K562 (cell line): ENCODE results near the gene RBMS3. TPM values are rescaled to one million over a fixed set of nuclear protein-coding genes. Genes with fewer than 3 reads are reported as not detected.

ENCODE experiments used
- ATAC-seq: fragments of 200-7000 bp; cut with Tn5 transposase; 3 replicates; pipeline ENCODE4 v1.9.1; 2020; ENCODE audit warnings: moderate library complexity
- BruUV-seq: library from RNA; stranded (reverse); fragments of 400-500 nt; replicated peaks from 2 replicates; lab custom pipeline; 2021; lab: Mats Ljungman, UMichigan
- CTCF ChIA-PET: fragments of 300-600 bp; formaldehyde crosslinking; extraction: SDS; loops from one replicate; lab custom pipeline; 2021; ENCODE audit warnings: low intra/inter-chr PET ratio; lab: Yijun Ruan, JAX
- POLR2A ChIA-PET: fragments of 300-600, 350-650 bp; sonication (Branson Sonifier 250); formaldehyde crosslinking; extraction: SDS; loops from one replicate; lab custom pipeline; 2021; ENCODE audit warnings: antibody characterized with exemption, inconsistent platforms; lab: Yijun Ruan, JAX
- DNase-seq, 4 experiments: peaks; one replicate each; pipeline versions ENCODE4 v3.0.0 to v3.0.0-alpha.2; 2011 to 2018; ENCODE audit warnings: low spot score in 3 of 4, mixed read lengths in 3 of 4; ENCODE audit errors: extremely low read depth in 1 of 4
- FAIRE-seq: peaks from 2 replicates; lab custom pipeline; 2011; peaks lifted over from hg19 to GRCh38; lab: Jason Lieb, UNC
- H2AFZ ChIP-seq: 2 replicates; pipeline ENCODE4 v1.6.0; 2011; ENCODE audit warnings: low read depth, low read length, control low read depth, inconsistent platforms
- H3K27ac ChIP-seq: fragments of 200-600 bp; 3 replicates; pipeline ENCODE4 v1.8.0; 2011; ENCODE audit warnings: low read depth, mild to moderate bottlenecking, control low read depth, inconsistent platforms, low read length, moderate library complexity, mixed read lengths; ENCODE audit errors: extremely low read depth
- H3K27me3 ChIP-seq, 2 experiments: fragments of 300-600 bp in 1 of 2; 2 replicates in 1 of 2; 3 replicates in 1 of 2; pipeline versions ENCODE4 v1.6.0 to v1.8.0; 2011; ENCODE audit warnings: inconsistent platforms in 2 of 2, low read length in 2 of 2, mild to moderate bottlenecking in 1 of 2, mixed read lengths in 1 of 2, moderate library complexity in 1 of 2; ENCODE audit not compliant: control insufficient read depth in 2 of 2, insufficient read depth in 2 of 2
- H3K36me3 ChIP-seq: fragments of 300-600 bp; 3 replicates; pipeline ENCODE4 v1.8.0; 2011; ENCODE audit warnings: mild to moderate bottlenecking, low read length, inconsistent platforms; ENCODE audit not compliant: control insufficient read depth, insufficient read depth
- H3K4me1 ChIP-seq, 2 experiments: fragments of 200-600 bp in 1 of 2; replicated peaks in 1 of 2; 2 replicates in 1 of 2; 3 replicates in 1 of 2; pipeline versions ENCODE4 v1.5.1 to v1.8.0; 2011; ENCODE audit warnings: inconsistent platforms in 2 of 2, low read length in 2 of 2, mild to moderate bottlenecking in 1 of 2, mixed read lengths in 1 of 2, moderate library complexity in 1 of 2; ENCODE audit not compliant: control insufficient read depth in 2 of 2, insufficient read depth in 2 of 2
- H3K4me2 ChIP-seq: 2 replicates; pipeline ENCODE4 v1.6.1; 2011; ENCODE audit warnings: low read length, control low read depth, inconsistent platforms, mixed read lengths; ENCODE audit not compliant: insufficient read depth
- H3K4me3 ChIP-seq: fragments of 200-600 bp; sonication (generic), shearing (Covaris generic); 2 replicates; pipeline ENCODE4 v1.5.1; 2016; ENCODE audit warnings: control low read depth, inconsistent platforms
- H3K79me2 ChIP-seq: fragments of 200-600 bp; 3 replicates; pipeline ENCODE4 v1.8.0; 2011; ENCODE audit warnings: low read length, inconsistent platforms; ENCODE audit not compliant: control insufficient read depth, insufficient read depth
- H3K9ac ChIP-seq, 2 experiments: 2 replicates each; pipeline versions ENCODE4 v1.6.0 to v1.6.1; 2011; ENCODE audit warnings: low read depth in 2 of 2, low read length in 2 of 2, control low read depth in 1 of 2, inconsistent platforms in 1 of 2, mild to moderate bottlenecking in 1 of 2, mixed read lengths in 1 of 2; ENCODE audit not compliant: insufficient read depth in 1 of 2
- H3K9me1 ChIP-seq: one replicate; pipeline ENCODE4 v1.6.0; 2011; ENCODE audit warnings: inconsistent platforms, mild to moderate bottlenecking, low read length, moderate library complexity; ENCODE audit not compliant: control insufficient read depth, insufficient read depth
- H3K9me3 ChIP-seq: replicated peaks from 2 replicates; pipeline ENCODE4 v1.5.1; 2011; ENCODE audit warnings: low read depth, low read length, inconsistent platforms; ENCODE audit not compliant: control insufficient read depth, insufficient read depth
- H4K20me1 ChIP-seq: replicated peaks from 2 replicates; pipeline ENCODE4 v1.6.1; 2011; ENCODE audit warnings: low read length, inconsistent platforms, mixed read lengths; ENCODE audit not compliant: control insufficient read depth, insufficient read depth
- ADNP ChIP-seq: fragments of 200-800 bp; sonication (Bioruptor generic); IDR thresholded peaks from 2 replicates; pipeline ENCODE4 v1.6.1; 2016; ENCODE audit warnings: missing genetic modification characterization, missing compliant biosample characterization
- ATF7 ChIP-seq: fragments of 450-650 bp; IDR thresholded peaks from 2 replicates; pipeline ENCODE4 v1.7.1; 2014; ENCODE audit warnings: mild to moderate bottlenecking, moderate library complexity
- CAMTA2 ChIP-seq: fragments of 250-450 bp; sonication (Bioruptor Pico); conservative IDR thresholded peaks from 2 replicates; pipeline ENCODE4 v1.5.1; 2022
- E2F4 ChIP-seq: sonication (generic); formaldehyde crosslinking; IDR thresholded peaks from 2 replicates; pipeline ENCODE4 v1.8.0; 2022; ENCODE audit warnings: mild to moderate bottlenecking, low read depth, missing genetic modification reagents
- ETV1 ChIP-seq: fragments of 450-650 bp; conservative IDR thresholded peaks from 2 replicates; pipeline ENCODE4 v1.6.1; 2016; ENCODE audit warnings: missing genetic modification characterization, control low read depth, low read depth, missing compliant biosample characterization
- KDM2B ChIP-seq: fragments of 250-450 bp; sonication (Bioruptor Pico); IDR thresholded peaks from 2 replicates; pipeline ENCODE4 v1.8.0; 2021; ENCODE audit warnings: mild to moderate bottlenecking, moderate library complexity
- KLF16 ChIP-seq: IDR thresholded peaks from 2 replicates; pipeline ENCODE4 v1.6.1; 2016; ENCODE audit warnings: antibody characterized with exemption
- NFXL1 ChIP-seq: fragments of 450-650 bp; formaldehyde crosslinking; IDR thresholded peaks from 2 replicates; pipeline ENCODE4 v1.4.0; 2021; ENCODE audit warnings: mild to moderate bottlenecking
- OTX1 ChIP-seq: fragments of 450-650 bp; formaldehyde crosslinking; IDR thresholded peaks from 2 replicates; pipeline ENCODE4 v1.4.0; 2022; ENCODE audit warnings: mild to moderate bottlenecking
- PTRF ChIP-seq: fragments of 450-650 bp; IDR thresholded peaks from 2 replicates; pipeline ENCODE4 v1.6.1; 2016; ENCODE audit warnings: mild to moderate bottlenecking, missing genetic modification characterization, missing compliant biosample characterization
- SFPQ ChIP-seq: fragments of 200-400 bp; formaldehyde crosslinking; IDR thresholded peaks from 2 replicates; pipeline ENCODE4 v1.6.1; 2017; ENCODE audit warnings: mild to moderate bottlenecking, low read depth, low read length, moderate library complexity
- TAL1 ChIP-seq: fragments of 450-650 bp; IDR thresholded peaks from 2 replicates; pipeline ENCODE4 v1.6.1; 2016; ENCODE audit warnings: mild to moderate bottlenecking
- ZBTB2 ChIP-seq: fragments of 450-650 bp; IDR thresholded peaks from 2 replicates; pipeline ENCODE4 v1.6.1; 2016; ENCODE audit warnings: antibody characterized with exemption
- ZHX1 ChIP-seq: fragments of 150-350 bp; conservative IDR thresholded peaks from 2 replicates; pipeline ENCODE4 v1.6.1; 2014; ENCODE audit warnings: low read length
- ZNF143 ChIP-seq: sonication (generic); formaldehyde crosslinking; IDR thresholded peaks from 2 replicates; pipeline ENCODE4 v1.9.0; 2022; ENCODE audit warnings: mild to moderate bottlenecking, missing genetic modification reagents
- ZNF707 ChIP-seq: fragments of 250-450 bp; sonication (Bioruptor Pico); conservative IDR thresholded peaks from 2 replicates; pipeline ENCODE4 v1.8.0; 2022; ENCODE audit warnings: inconsistent platforms, mild to moderate bottlenecking, moderate library complexity
- WGBS: fragments of 100-300 bp; shearing (Covaris generic); methylation state at CpG from one replicate; pipeline ENCODE4 v1.1.6; 2016; ENCODE audit warnings: low coverage, mixed read lengths; ENCODE audit not compliant: insufficient coverage; ENCODE audit errors: missing lambda C conversion rate; 5-methylcytosine and 5-hydroxymethylcytosine counted together
- in situ Hi-C: fragments of 300-500 bp; cut with MboI; formaldehyde crosslinking; loops from 4 replicates; pipeline ENCODE4 v1.15.0; 2018; ENCODE audit warnings: inconsistent platforms, mixed read lengths
- intact Hi-C: fragments of 100-400 bp; cut with micrococcal nuclease; formaldehyde crosslinking; loops from 2 replicates; pipeline ENCODE4 v1.14.2; 2022
- polyA plus RNA-seq, 8 experiments: library from polyadenylated mRNA; depleted of rRNA in 4 of 8; stranded (reverse) in 5 of 8; unstranded in 3 of 8; fragments of >200 nt; fragmentation: Nextera tagmentation in 2 of 8; fragmentation: Illumina TruSeq in 1 of 8; extraction: Ambion mirVana in 2 of 8; extraction: Trizol in 1 of 8; gene quantifications; 2 replicates each; pipeline versions ENCODE4 v1.2.1 to v1.2.3, GENCODE V29; 2011 to 2014; ENCODE audit warnings: inconsistent platforms in 1 of 8, missing spikeins in 1 of 8
- total RNA-seq, 7 experiments: library from RNA; depleted of rRNA in 6 of 7; stranded (reverse); fragments of >200 nt in 6 of 7; fragmentation: Illumina TruSeq in 2 of 7; extraction: Trizol in 2 of 7; gene quantifications; 2 replicates each; pipeline versions ENCODE4 v1.2.1 to v1.2.3, GENCODE V29; 2011 to 2021; ENCODE audit warnings: low replicate concordance in 1 of 7

RBMS3 gene
- total and polyA plus RNA-seq, 9 of the 15 experiments (the other 6 are each of a cell fraction or from before 2014, with no cell fraction given) = 0.20 TPM; not detected in 8

GRCh38 chr3:29347412-29347811 is 66.5 kb downstream of the RBMS3 start:
- H3K9me1 ChIP-seq = no peaks in the 10 kb centered on the region
- no peak for DNase-seq
- no peak overlapping the region for H3K27ac ChIP-seq
- H3K36me3 ChIP-seq = no peaks in the 10 kb centered on the region
- intact Hi-C loops = no loop called here
- TF ChIP-seq E2F4 (CRISPR knock-in tag) (no peak), ZBTB2 (no peak), ETV1 (tag) (no peak), SFPQ (no peak), PTRF (no peak), KDM2B (no peak), ADNP (tag) (no peak), CAMTA2 (CRISPR knock-in tag) (no peak), ZNF707 (no peak), ZNF143 (CRISPR knock-in tag) (no peak), TAL1 (no peak), ZHX1 (no peak), ATF7 (no peak), KLF16 (no peak), OTX1 (CRISPR knock-in tag) (no peak), NFXL1 (no peak)
- TF ChIP-seq, all 486 proteins: peak for 0
- H2AFZ ChIP-seq = no peak overlapping the region
- H3K79me2 ChIP-seq = no peaks in the 10 kb centered on the region
- ChIA-PET POLR2A (no interaction called here), CTCF (no interaction called here)
- WGBS = 2% methylated on average over 5 of the region's 5 CpGs
- FAIRE-seq (no peak), ATAC-seq (no peak)
- no peaks in the 10 kb centered on the region for H3K9me3 ChIP-seq
- H3K4me3 ChIP-seq = no peak overlapping the region
- no peak overlapping the region for H3K9ac ChIP-seq
- BruUV-seq = no TSS peak
- no peaks in the 10 kb centered on the region for H3K27me3 ChIP-seq
- H4K20me1 ChIP-seq = no peaks in the 10 kb centered on the region
- no peaks in the 10 kb centered on the region for H3K4me1 ChIP-seq
- no peak overlapping the region for H3K4me2 ChIP-seq
- in situ Hi-C loops = no loop called here
